Erythroblast (primary cell): ENCODE data around the gene CDK8.

Experiments
- GATA1 ChIP-seq: IDR thresholded peaks from 2 replicates; pipeline ENCODE4 v1.6.1; 2011; ENCODE audit warnings: low read depth, mild to moderate bottlenecking, control low read depth, low read length, moderate library complexity
- POLR2A ChIP-seq: IDR thresholded peaks from 2 replicates; pipeline ENCODE4 v1.6.1; 2011; ENCODE audit warnings: mild to moderate bottlenecking, low read length

DNA sequence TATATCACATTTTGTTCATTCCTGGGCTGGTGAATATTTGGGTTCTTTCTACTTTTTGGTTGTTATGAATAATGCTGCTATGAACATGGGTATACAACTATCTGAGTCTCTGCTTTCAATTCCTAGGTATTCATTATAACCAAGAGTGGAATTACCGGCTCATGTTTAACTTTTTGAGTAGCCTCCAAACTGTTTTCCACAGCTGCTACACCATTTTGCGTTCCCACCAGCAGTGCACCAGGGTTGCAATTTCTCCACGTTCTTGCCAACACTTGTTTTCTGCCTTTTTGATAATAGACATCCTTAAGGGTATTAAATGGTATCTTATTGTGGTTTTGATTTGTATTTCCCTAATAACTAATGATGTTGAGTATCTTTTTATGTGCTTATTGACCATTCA, 16.8 kb downstream of the CDK8 start:
- TF ChIP-seq POLR2A (no peak), GATA1 (no peak)
